ENCODE measurements around the gene CCDC136.

- TF ChIP-seq CTCF (IDR thresholded peaks at IDR 0.05; ENCODE audit: insufficient read depth, low read length) (no peak), GABPA (IDR thresholded peaks at IDR 0.05; ENCODE audit: low read depth) (no peak)
Measured at GRCh38 chr7:128869138-128869943, 77.6 kb downstream of the CCDC136 start.

Data from HL-60 (cell line).